T-helper 2 cell treated with Interferon-gamma antibody and Interleukin-4, amounts not matched to agents 5 μg/mL and 100 μg/mL, for 36 hours (primary cell): ENCODE results near the gene PILRB.
A peak's percentile ranks its signal among the peaks of the same experiment; 100 is the strongest.
"Not testable (repeated sequence)": the region's sequence is repeated elsewhere in the genome, so short reads cannot be mapped to it uniquely, and the experiment has no call there.

Experiments used
- DNase-seq: peaks from one replicate; pipeline ENCODE4 v3.0.0; 2021; ENCODE audit warnings: low spot score
- H3K27ac Mint-ChIP-seq: one replicate; pipeline ENCODE4 v1.8.0; 2021; ENCODE audit warnings: mild to moderate bottlenecking, mixed read lengths
- H3K27me3 Mint-ChIP-seq: one replicate; pipeline ENCODE4 v1.8.0; 2021; ENCODE audit warnings: low read depth, mixed read lengths
- H3K36me3 Mint-ChIP-seq: one replicate; pipeline ENCODE4 v1.8.0; 2021; ENCODE audit warnings: low read depth, mixed read lengths
- H3K4me1 Mint-ChIP-seq: one replicate; pipeline ENCODE4 v1.8.0; 2021; ENCODE audit warnings: low read depth, mixed read lengths
- H3K4me3 Mint-ChIP-seq: one replicate; pipeline ENCODE4 v1.8.0; 2022; ENCODE audit warnings: mild to moderate bottlenecking, moderate library complexity, mixed read lengths
- H3K9me3 Mint-ChIP-seq: one replicate; pipeline ENCODE4 v1.8.0; 2021; ENCODE audit warnings: mixed read lengths

Gene PILRB

GRCh38 chr7:100358027-100358856 is at the start of gene PILRB:
Gene PILRB (plus strand): TSS chr7:100358117. CDS start chr7:100358303, 186 bp downstream.
- no peak within 1 kb of the TSS for H3K4me3 Mint-ChIP-seq
- H3K4me1 Mint-ChIP-seq, result peaks cover 2% of the 10 kb centered on the region
- no peak within 1 kb of the TSS for H3K27ac Mint-ChIP-seq
- H3K36me3 Mint-ChIP-seq, result peaks cover 44% of the 10 kb centered on the region
- no peaks in the 10 kb centered on the region for H3K9me3 Mint-ChIP-seq
- DNase-seq, result no peak
- no peaks in the 10 kb centered on the region for H3K27me3 Mint-ChIP-seq

- Mint-ChIP-seq H3K4me3 (peak overlapping the region; percentile 67), H3K36me3 (peaks cover 14% of the 10 kb centered on the region)
- not testable (repeated sequence) for H3K27me3 Mint-ChIP-seq, DNase-seq, H3K4me1 Mint-ChIP-seq, H3K27ac Mint-ChIP-seq, H3K9me3 Mint-ChIP-seq
These were observed 39.6 kb upstream of the PILRB start for GRCh38 chr7:100318329-100318728.

DNA sequence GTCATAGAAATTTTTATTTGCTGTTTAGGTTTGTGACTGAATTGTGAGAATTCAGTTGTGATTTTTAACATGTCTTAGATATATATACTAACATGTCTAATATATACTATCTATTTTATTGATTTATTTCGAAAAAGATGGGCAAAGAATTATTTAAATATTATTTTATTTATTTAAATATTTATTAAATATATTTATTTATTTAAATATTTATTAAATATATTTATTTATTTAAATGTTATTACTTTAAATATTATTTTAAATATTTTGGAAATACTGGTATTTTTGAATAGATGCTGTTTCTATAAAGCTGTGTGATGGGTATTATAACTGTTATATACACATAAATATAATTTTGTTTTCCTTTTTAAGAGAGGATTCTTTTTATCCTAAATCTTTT is 36.3 kb upstream of the PILRB start:
- H3K27ac Mint-ChIP-seq, H3K9me3 Mint-ChIP-seq, H3K27me3 Mint-ChIP-seq, DNase-seq, H3K4me3 Mint-ChIP-seq: not testable (repeated sequence)
- Mint-ChIP-seq H3K36me3 (peaks cover 30% of the 10 kb centered on the region), H3K4me1 (peaks cover 12% of the 10 kb centered on the region)

DNA sequence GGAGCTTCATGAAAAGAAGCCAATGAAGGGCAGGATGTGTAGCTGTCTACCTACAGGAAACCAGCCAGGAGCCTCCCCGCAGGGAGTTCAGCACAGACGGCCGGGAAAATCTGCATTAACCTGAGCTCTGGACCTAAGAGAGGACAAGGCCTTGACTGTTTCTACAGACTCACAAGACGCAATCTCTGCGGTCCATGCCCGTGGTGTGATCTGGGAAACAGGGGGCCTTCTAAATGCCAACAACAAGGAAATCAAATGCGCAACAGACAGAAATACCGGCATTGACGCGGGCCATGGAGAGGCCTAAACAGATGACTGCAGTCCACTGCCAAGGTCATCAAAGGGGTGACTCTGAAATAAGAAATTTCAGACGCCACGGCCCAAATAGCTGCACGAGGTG is 33.7 kb upstream of the PILRB start:
- H3K36me3 Mint-ChIP-seq, result peaks cover 26% of the 10 kb centered on the region
- not testable (repeated sequence) for H3K27me3 Mint-ChIP-seq

GRCh38 chr7:100325671-100326070 is 32.2 kb upstream of the PILRB start:
- H3K27ac Mint-ChIP-seq, DNase-seq, H3K4me1 Mint-ChIP-seq, H3K4me3 Mint-ChIP-seq, H3K9me3 Mint-ChIP-seq, H3K27me3 Mint-ChIP-seq: not testable (repeated sequence)
- peaks cover 25% of the 10 kb centered on the region for H3K36me3 Mint-ChIP-seq

More for the DNA sequence above, 33.7 kb upstream of the PILRB start:
- H3K4me1 Mint-ChIP-seq, H3K27ac Mint-ChIP-seq, H3K9me3 Mint-ChIP-seq, H3K4me3 Mint-ChIP-seq, DNase-seq: not testable (repeated sequence)

DNA sequence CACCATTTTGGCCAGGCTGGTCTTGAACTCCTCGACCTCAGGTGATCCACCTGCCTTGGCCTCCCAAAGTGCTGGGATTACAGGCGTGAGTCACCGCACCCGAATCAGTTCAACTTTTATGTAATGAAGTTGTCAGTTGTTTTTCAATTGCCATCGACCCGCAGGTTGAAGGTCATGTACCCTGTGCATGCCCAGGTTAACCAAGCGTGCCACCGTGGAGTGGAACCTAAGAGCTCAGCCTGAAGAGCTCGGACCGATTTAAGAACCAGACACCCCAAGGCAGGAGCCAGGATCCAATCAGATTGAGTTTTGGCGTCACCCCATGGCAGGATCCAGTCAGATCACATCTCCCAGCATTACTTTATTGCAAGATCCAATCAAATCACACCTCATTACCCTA is 31.0 kb upstream of the PILRB start:
- DNase-seq, H3K27me3 Mint-ChIP-seq, H3K4me3 Mint-ChIP-seq, H3K4me1 Mint-ChIP-seq, H3K27ac Mint-ChIP-seq, H3K9me3 Mint-ChIP-seq: not testable (repeated sequence)
- peaks cover 25% of the 10 kb centered on the region for H3K36me3 Mint-ChIP-seq

- H3K9me3 Mint-ChIP-seq, H3K27me3 Mint-ChIP-seq: not testable (repeated sequence)
- Mint-ChIP-seq H3K4me3 (peak overlapping the region; percentile 96), H3K36me3 (peaks cover 27% of the 10 kb centered on the region), H3K4me1 (peaks cover 14% of the 10 kb centered on the region), H3K27ac (peak overlapping the region; percentile 99)
- DNase-seq, result peak; percentile 93
These were observed 22.1 kb upstream of the PILRB start for GRCh38 chr7:100335566-100336466.

DNA sequence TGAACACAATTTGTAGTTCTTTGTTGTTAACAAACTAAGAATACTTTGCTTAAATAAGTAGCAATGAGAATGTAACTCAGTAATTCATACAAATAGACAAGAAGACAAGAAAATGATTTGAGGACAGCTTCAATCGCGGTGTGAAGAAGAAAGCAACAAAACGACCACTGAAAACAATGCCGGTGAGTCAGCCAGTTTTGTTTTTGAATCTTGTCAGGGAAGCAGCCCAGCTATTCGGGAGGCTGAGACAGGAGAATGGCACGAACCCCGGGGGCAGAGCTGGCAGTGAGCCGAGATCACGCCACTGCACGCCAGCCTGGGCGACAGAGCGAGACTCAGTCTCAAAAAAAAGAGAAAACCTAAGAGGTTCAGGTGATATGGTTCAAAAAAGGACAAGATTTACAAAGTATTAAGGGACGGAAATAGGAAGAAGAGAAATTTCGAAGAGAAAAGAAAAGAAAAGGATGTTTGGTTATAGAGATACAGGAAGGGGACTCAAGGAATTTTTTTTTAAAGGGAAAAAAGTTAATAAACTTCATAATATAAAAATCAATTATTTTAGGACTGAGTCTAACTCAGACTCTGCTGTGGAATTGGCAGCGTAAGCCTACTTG is 19.7 kb upstream of the PILRB start:
- Mint-ChIP-seq H3K4me1 (peaks cover 21% of the 10 kb centered on the region), H3K36me3 (peaks cover 38% of the 10 kb centered on the region)
- not testable (repeated sequence) for H3K27ac Mint-ChIP-seq, H3K27me3 Mint-ChIP-seq, H3K4me3 Mint-ChIP-seq, H3K9me3 Mint-ChIP-seq, DNase-seq

- not testable (repeated sequence) for H3K27ac Mint-ChIP-seq
These were observed 16.6 kb upstream of the PILRB start for GRCh38 chr7:100341286-100341685.

GRCh38 chr7:100342765-100343164 is 15.2 kb upstream of the PILRB start:
- no peak for DNase-seq
- H3K27ac Mint-ChIP-seq, result no peak overlapping the region
- no peak overlapping the region for H3K4me3 Mint-ChIP-seq
- H3K4me1 Mint-ChIP-seq, result peaks cover 24% of the 10 kb centered on the region
- H3K27me3 Mint-ChIP-seq, result no peaks in the 10 kb centered on the region
- peaks cover 59% of the 10 kb centered on the region for H3K36me3 Mint-ChIP-seq
- no peaks in the 10 kb centered on the region for H3K9me3 Mint-ChIP-seq

More at GRCh38 chr7:100341286-100341685, 16.6 kb upstream of the PILRB start:
- not testable (repeated sequence) for H3K27me3 Mint-ChIP-seq, DNase-seq, H3K4me3 Mint-ChIP-seq, H3K9me3 Mint-ChIP-seq
- Mint-ChIP-seq H3K36me3 (peaks cover 49% of the 10 kb centered on the region), H3K4me1 (peaks cover 29% of the 10 kb centered on the region)

DNA sequence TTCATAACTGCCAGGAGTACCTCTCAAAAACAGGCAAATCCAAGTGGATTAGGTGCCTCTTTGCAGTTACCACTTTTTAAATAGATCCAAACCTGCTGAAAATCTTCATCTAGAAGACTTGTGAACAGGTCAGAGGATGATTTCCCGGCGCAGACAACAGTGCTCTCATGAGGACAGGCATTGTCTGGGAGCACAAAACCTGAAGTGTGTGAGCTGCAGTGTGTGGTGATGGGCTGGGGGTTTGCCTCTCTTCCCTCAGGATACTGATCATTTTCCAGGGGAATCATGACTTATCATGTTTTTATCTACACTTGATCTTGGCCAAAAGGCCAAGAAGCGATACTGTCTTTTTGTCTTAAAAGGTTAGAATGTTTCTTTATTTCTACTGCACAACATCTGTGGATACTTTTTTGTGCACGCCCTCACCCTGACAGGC is 13.8 kb upstream of the PILRB start:
- Mint-ChIP-seq H3K27ac (peak overlapping the region; percentile 92), H3K36me3 (peaks cover 57% of the 10 kb centered on the region), H3K4me3 (peak overlapping the region; percentile 69), H3K4me1 (peaks cover 24% of the 10 kb centered on the region)
- DNase-seq, H3K9me3 Mint-ChIP-seq, H3K27me3 Mint-ChIP-seq: not testable (repeated sequence)

- Mint-ChIP-seq H3K4me3 (peak overlapping the region; percentile 69), H3K27ac (peak overlapping the region; percentile 92), H3K36me3 (peaks cover 57% of the 10 kb centered on the region), H3K4me1 (peaks cover 23% of the 10 kb centered on the region)
- not testable (repeated sequence) for H3K9me3 Mint-ChIP-seq, H3K27me3 Mint-ChIP-seq
- peak; percentile 84 for DNase-seq
These were observed 13.2 kb upstream of the PILRB start for GRCh38 chr7:100344560-100345287.

DNA sequence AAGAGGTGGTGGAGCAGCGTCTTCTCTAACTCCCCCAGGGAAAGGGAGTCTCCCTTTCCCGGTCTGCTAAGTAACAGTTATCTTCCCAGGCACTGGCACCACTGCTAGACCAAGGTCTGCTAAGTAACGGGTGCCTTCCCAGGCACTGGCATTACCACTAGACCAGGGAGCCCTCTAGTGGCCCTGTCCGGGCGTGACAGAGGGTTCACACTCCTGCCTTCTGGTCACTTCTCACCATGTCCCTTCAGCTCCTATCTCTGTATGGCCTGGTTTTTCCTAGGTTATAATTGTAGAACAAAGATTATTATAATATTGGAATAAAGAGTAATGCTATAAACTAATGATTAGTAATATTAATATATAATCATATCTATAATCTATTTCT is 12.6 kb upstream of the PILRB start:
- DNase-seq, result peak; percentile 76
- Mint-ChIP-seq H3K4me3 (peak overlapping the region; percentile 69), H3K4me1 (peaks cover 23% of the 10 kb centered on the region), H3K36me3 (peaks cover 58% of the 10 kb centered on the region), H3K27ac (peak overlapping the region; percentile 92)
- not testable (repeated sequence) for H3K9me3 Mint-ChIP-seq, H3K27me3 Mint-ChIP-seq
